Stimulated activated CD4-positive, alpha-beta T cell treated with anti-CD3 and anti-CD28 coated beads, Interleukin-4, amount 100 ng/mL, for 4 hours (primary cell): ENCODE measurements around the gene MTM1.
A peak's percentile ranks its signal among the peaks of the same experiment; 100 is the strongest.

Source experiments
- DNase-seq, 2 experiments: peaks; one replicate each; pipeline ENCODE4 v3.0.0-alpha.2; 2020

MTM1 gene

GRCh38 chrX:150551963-150552362 lies 16.5 kb upstream of the MTM1 start:
- DNase-seq = no peak

DNA sequence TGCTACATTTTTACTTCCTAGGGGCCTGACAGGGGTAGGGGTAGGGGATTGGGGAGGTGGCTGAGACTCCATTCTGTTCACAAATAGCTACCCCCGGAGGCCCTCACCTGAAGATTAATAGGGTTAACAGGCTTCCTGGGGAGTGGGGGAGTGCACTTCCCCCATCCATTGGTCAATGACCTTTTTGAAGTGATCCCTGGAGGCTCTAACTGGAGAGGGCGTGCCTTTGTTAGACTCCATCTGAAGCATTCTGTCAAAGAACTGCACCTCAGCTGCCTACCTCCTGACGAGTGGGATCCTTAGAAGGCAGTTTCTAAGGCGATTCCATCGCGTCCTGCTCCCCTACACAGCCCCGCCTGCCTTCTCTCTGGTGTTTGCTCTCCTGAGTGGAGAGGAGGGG lies 10.0 kb upstream of the MTM1 start:
- no peak for DNase-seq

DNA sequence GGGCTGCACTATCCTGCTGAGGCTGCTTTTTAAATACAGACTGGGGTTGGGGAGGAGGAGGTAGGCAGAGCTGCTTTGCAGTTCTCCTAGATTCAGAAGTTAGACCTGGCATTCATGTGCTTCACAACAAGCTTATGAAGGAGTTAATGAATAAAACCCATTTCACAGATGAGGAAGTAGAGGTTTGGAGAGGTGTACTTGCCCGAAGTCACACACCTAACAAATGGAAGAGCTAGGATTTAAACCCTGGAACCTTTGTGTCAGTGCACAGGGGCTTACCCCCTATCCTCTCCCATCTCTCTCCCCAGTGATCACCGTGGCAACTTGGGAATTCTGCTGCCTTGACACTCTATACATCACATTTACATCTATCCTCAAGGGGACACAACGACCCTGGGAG lies 3.6 kb upstream of the MTM1 start:
- no peak for DNase-seq

DNA sequence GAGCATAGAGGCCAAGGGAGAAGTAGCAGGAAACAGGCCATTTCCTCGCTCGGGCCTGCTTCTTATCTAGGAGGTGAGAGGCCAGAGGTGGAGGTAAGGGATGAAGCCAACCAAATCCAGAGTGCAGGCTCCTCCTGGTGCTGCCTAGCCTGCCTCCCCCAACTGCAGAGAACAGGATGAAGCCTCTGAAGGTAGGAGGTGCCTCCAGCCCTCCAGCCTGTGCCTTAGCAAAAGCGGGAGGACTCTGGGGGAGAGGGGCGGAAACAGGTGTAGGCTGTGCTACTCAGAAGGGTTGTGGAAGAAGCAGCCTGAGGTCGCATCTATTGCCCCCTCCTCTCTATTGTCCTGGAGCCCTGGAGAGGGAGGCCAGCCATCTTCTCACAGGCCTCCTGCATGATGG lies 2.9 kb upstream of the MTM1 start:
- no peak for DNase-seq

DNA sequence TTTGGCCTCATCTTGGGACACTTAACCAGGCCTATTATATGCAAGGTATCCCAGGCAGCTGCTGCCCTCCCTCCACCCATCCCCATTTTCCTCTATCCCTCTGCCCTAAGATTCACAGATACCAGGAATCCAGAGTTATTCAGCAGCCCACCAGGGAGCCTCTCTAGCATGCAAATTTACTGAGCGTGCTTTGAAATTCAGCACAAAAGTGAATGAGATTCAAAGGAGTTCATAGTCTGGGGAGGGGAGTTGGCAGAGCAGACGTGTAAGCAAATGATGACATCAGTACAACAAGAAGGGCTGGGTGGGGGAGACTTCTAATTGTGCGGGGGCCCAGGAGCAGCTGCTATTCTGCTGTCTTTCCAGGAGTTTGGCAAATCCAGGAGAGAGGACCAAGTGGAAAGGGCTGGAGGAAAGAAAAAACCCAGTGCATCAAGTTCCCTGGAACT lies 1.7 kb upstream of the MTM1 start:
- DNase-seq = no peak

GRCh38 chrX:150567645-150568319 lies 639 bp upstream of the MTM1 start:
- no peak for DNase-seq

- DNase-seq = peak in 1 of 2 experiments; percentile 16
Observed at GRCh38 chrX:150569155-150569477, 695 bp downstream of the MTM1 start.

GRCh38 chrX:150570512-150570911 lies 2.1 kb downstream of the MTM1 start:
- DNase-seq = no peak

GRCh38 chrX:150572206-150572605 lies 3.8 kb downstream of the MTM1 start:
- DNase-seq = no peak

DNA sequence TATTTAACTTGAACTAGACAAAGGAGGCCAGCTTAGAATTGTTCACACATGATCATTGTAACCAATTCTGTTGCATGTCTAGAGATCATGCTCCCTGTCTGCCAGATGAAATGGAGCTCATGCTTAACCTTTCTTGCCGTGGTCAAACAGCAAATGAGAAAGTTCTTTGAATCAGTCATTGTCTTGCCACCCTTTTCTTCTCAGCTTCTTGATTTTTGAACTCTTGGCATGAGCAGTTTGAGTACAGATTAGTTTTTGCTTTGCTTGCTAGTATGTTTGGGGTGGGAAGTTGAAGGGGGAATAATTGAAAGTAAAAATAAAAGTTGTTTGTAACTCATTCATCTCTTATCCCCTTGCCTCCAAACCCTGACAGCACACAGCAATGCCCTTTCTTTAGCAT lies 4.7 kb downstream of the MTM1 start:
- no peak for DNase-seq

- DNase-seq = no peak
Observed at GRCh38 chrX:150573702-150574101, 5.3 kb downstream of the MTM1 start.

DNA sequence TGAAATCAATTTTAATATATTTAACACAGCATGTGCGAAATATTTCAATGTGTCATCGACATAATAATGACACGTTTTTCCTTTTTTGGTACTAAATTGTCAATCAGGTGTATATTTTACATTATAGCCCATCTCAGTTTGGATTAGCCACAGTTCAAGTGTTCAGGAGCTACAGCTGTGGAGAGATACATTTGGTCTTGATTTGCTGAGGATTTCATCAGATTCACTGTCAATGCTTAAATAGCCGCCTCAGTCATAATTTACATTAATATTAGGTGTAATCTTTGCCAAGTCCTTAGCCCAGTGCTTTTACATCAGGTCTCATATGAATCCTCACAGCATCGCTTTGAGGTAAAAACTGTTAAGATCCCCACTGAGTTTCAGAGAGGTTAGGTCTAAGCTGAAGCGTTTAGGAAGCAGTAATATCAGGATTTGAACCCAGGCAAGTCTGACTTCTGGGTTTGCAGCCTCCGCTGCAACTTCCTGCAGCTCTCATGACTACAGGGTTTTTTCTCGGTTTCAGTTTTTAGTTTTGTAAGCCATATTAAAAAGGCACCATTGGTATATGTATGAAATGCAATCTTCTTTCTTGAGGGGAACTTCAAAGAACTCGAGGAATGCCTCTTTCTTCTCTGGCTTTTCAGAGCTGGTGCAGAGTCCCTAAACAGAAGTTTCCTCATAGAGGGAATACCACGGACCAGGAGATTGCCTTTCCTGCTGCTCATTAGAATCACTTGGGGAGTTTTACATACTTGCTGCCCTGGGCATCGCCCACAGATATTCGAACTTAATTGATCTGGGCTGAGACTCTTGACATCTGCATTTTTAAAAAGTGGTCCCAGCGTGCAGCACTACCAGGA lies 6.4 kb downstream of the MTM1 start:
- DNase-seq = no peak

- DNase-seq = peak; percentile 30 to 74
Observed at GRCh38 chrX:150575419-150575814, 7.0 kb downstream of the MTM1 start.

DNA sequence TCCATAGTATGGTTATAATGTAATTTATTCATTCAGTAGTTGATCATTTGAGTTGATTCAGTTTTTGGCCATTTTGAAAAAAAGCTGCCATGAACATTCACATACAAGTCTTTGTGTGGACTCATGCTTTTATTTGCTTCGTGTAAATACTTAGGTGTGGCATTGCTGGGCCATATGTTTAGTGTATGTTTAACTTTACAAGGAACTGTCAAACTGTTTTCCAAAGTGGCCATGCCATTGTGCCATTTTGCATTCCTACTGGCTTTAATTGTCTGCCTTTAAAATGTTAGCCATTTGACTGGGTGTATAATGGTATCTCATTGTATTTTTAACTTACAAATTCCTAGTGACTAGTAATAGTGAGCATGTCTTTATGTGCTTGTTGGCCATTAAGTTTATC lies 8.8 kb downstream of the MTM1 start:
- DNase-seq = no peak

DNA sequence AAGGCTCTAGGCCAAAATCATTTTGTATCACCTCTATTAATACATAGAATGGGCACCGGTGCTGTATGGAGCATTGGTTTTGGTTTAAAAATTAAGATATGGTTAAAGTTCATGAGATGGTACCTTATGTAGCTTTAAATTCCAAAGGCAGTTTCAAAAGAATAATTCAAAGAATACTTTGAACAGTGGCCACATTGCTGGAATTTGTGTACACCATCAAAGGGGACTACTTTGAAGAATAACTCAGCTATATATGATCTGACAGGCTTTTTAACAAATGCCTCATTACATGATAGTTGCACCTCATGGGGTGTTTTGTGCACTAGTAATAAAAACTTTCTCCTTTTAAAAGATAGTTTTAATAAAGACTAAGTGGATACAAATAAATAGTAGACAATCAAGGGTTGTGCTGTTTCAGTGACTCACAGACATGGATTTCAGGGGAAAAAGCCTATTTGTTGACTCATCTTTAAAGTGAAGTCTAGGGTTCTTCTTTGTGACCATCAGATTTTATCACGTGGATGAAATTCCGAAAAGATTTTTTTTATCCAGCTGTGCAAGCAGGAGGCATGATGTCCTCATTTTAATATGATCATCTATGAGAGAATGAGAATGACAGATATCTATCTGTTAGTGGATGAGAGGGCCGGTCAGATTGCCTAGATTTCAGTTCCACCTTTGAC lies 12.8 kb downstream of the MTM1 start:
- DNase-seq = no peak

DNA sequence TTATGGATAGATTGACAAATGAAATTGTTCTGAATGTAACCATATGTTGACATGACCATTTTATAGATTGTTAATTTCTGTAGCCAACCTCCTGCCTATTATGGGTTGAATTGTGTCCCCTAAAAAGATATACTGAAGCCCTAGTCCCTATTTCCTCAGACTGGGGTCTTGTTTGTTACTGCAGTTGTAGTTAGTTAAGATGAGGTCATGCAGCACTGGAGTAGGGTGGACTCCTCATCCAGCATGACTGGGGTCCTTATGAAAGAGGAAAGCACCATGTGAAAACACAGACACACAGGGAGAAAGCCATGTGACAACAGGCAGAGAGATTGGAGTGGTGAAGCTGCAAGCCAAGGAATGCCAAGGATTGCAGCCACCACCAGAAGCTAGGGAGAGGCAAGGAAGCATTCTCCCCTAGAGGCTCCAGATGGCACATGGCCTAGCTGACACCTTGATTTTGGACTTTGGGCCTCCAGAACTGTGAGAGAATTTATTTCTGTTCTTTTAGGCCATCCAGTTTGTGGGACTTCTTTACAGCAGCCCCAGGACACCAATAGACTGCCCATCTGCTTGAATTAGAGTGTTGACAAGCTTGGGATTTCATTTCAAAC lies 14.0 kb downstream of the MTM1 start:
- DNase-seq = no peak

- DNase-seq = peak; percentile 33 to 35
Observed at GRCh38 chrX:150587585-150588503, 19.4 kb downstream of the MTM1 start.

DNA sequence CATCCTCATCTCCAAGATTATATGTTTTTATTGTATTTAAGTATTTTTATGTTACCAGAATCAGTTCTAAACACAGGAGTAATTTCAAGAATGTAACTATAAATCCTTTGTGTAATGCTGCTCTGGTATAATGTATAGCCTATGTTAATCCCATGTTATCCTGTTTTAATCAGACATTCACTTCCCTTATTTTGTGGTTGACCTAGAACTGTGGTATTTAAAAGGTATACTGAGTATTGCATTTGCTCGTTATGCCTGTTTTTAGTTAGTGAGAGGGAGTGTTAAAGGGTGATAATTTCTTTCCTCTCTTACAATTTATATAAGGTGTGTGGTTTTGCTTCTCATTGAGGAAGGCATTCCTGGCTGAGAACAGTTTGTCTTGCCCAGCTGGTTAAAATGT lies 26.2 kb downstream of the MTM1 start:
- DNase-seq = no peak

- no peak for DNase-seq
Observed at GRCh38 chrX:150599226-150599625, 30.8 kb downstream of the MTM1 start.

GRCh38 chrX:150602296-150602695 lies 33.9 kb downstream of the MTM1 start:
- no peak for DNase-seq

GRCh38 chrX:150602743-150603142 lies 34.3 kb downstream of the MTM1 start:
- no peak for DNase-seq

DNA sequence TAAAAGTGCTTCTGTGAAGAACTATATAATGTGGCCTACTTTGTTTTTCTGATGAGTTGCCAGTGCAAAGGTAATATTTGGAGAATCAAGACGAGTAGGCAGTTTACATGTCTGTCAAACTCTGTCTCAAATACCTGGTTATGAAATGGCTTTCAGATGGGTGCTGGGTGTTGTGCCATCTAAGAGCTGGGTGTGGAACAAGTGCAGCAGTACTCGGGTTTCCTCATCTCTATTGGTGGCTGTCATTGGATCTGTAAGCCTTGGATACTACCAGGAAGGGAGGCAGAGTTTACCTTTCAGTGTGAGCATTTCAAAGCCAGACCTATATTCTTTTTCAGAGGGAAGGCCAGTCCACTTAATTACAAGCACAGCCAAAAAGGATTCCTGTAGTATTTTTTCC lies 37.2 kb downstream of the MTM1 start:
- no peak for DNase-seq
